Brain microvascular endothelial cell (primary cell): Measurements from ENCODE around the gene TMEM175.
"Not testable (repeated sequence)": the region's sequence is repeated elsewhere in the genome, so short reads cannot be mapped to it uniquely, and the experiment has no call there.

Source experiments
- DNase-seq: peaks from one replicate; pipeline ENCODE4 v3.0.0-alpha.2; 2020
- H3K27ac ChIP-seq: fragments of 250-450 bp; sonication (Bioruptor Pico); 2 replicates; pipeline ENCODE4 v1.5.1; 2020; ENCODE audit warnings: mild to moderate bottlenecking, moderate library complexity
- H3K27me3 ChIP-seq: fragments of 250-450 bp; sonication (Bioruptor Pico); replicated peaks from 2 replicates; pipeline ENCODE4 v1.5.1; 2020; ENCODE audit warnings: mild to moderate bottlenecking
- H3K36me3 ChIP-seq: fragments of 250-450 bp; sonication (Bioruptor Pico); replicated peaks from 2 replicates; pipeline ENCODE4 v1.5.1; 2020; ENCODE audit warnings: mild to moderate bottlenecking
- H3K4me3 ChIP-seq: 2 replicates; pipeline ENCODE4 v1.5.1; 2011; ENCODE audit warnings: low read depth, mild to moderate bottlenecking, control low read depth, low read length, moderate library complexity
- CTCF ChIP-seq: IDR thresholded peaks from 2 replicates; pipeline ENCODE4 v1.5.1; 2011; ENCODE audit warnings: low read depth, mild to moderate bottlenecking, moderate library complexity, low read length, control low read depth, inconsistent platforms; ENCODE audit errors: missing control alignments
- in situ Hi-C: cut with HindIII; loops from 2 replicates; pipeline ENCODE4 v1.10.0; 2017; ENCODE audit warnings: low sequenced_read_pairs, low pct_ligation_motif_present

The TMEM175 gene

GRCh38 chr4:921830-922331 lies 10.4 kb upstream of the TMEM175 start:
- in situ Hi-C loops, result no loop called here
- no peak for TF ChIP-seq CTCF
- DNase-seq, result no peak

GRCh38 chr4:924107-925096 lies 7.9 kb upstream of the TMEM175 start:
- no peak overlapping the region for H3K4me3 ChIP-seq
- H3K27me3 ChIP-seq, result no peaks in the 10 kb centered on the region
- in situ Hi-C loops, result no loop called here
- H3K27ac ChIP-seq, result peak overlapping the region; percentile 32
- no peaks in the 10 kb centered on the region for H3K36me3 ChIP-seq
- no peak for TF ChIP-seq CTCF
- peak; percentile 43 for DNase-seq

More at GRCh38 chr4:921830-922331, 10.4 kb upstream of the TMEM175 start:
- no peak overlapping the region for H3K4me3 ChIP-seq
- no peaks in the 10 kb centered on the region for H3K27me3 ChIP-seq
- H3K36me3 ChIP-seq, result no peaks in the 10 kb centered on the region
- H3K27ac ChIP-seq, result no peak overlapping the region

- no peak for TF ChIP-seq CTCF
- Histone ChIP-seq H3K36me3 (no peaks in the 10 kb centered on the region), H3K27me3 (no peaks in the 10 kb centered on the region), H3K27ac (no peak overlapping the region), H3K4me3 (no peak overlapping the region)
- in situ Hi-C loops, result no loop called here
- DNase-seq, result no peak
Observed at GRCh38 chr4:925171-925570, 7.1 kb upstream of the TMEM175 start.

GRCh38 chr4:925771-926500 lies 6.3 kb upstream of the TMEM175 start:
- TF ChIP-seq CTCF, result no peak
- no peak overlapping the region for H3K27ac ChIP-seq
- H3K4me3 ChIP-seq, result no peak overlapping the region
- H3K27me3 ChIP-seq, result no peaks in the 10 kb centered on the region
- H3K36me3 ChIP-seq, result no peaks in the 10 kb centered on the region
- no peak for DNase-seq
- in situ Hi-C loops, result no loop called here

- TF ChIP-seq CTCF, result peak; percentile 63
- DNase-seq, result no peak
- H3K27me3 ChIP-seq, result no peaks in the 10 kb centered on the region
- in situ Hi-C loops, result no loop called here
- no peak overlapping the region for H3K4me3 ChIP-seq
- H3K27ac ChIP-seq, result no peak overlapping the region
- no peaks in the 10 kb centered on the region for H3K36me3 ChIP-seq
Observed at GRCh38 chr4:926538-926937, 5.7 kb upstream of the TMEM175 start.

GRCh38 chr4:927566-927965 lies 4.7 kb upstream of the TMEM175 start:
- not testable (repeated sequence) for H3K27ac ChIP-seq

More at GRCh38 chr4:927566-927965, 4.7 kb upstream of the TMEM175 start:
- DNase-seq, H3K36me3 ChIP-seq, in situ Hi-C loops, H3K27me3 ChIP-seq, H3K4me3 ChIP-seq: not testable (repeated sequence)
